CD4-positive, alpha-beta T cell treated with Interleukin-4 for 4 hours (primary cell): ENCODE data around the gene MAN1C1.
A peak's percentile ranks its signal among the peaks of the same experiment; 100 is the strongest.

Source experiments
- DNase-seq: peaks from one replicate; pipeline ENCODE4 v3.0.0-alpha.2; 2020

MAN1C1 gene

GRCh38 chr1:25614501-25615171, 2.0 kb upstream of the MAN1C1 start:
- no peak for DNase-seq

DNA sequence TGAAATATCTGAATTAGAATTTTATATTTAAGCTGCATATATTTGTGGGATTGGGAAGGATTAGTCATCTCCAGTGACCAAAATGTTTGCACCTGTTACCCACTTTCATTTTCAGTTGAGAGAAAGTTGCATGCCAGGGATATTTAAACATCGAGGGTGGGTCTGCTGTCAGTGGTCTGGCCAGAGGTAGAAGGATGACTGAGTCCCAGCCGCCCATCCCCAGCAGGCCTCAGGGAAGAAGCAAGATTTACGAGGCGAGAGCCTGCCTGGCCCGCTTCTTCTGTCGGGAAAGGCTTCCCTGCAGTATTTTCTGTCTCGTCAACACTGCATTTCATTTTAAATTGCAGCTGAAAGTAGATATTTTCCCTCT, 1.4 kb upstream of the MAN1C1 start:
- DNase-seq: no peak

DNA sequence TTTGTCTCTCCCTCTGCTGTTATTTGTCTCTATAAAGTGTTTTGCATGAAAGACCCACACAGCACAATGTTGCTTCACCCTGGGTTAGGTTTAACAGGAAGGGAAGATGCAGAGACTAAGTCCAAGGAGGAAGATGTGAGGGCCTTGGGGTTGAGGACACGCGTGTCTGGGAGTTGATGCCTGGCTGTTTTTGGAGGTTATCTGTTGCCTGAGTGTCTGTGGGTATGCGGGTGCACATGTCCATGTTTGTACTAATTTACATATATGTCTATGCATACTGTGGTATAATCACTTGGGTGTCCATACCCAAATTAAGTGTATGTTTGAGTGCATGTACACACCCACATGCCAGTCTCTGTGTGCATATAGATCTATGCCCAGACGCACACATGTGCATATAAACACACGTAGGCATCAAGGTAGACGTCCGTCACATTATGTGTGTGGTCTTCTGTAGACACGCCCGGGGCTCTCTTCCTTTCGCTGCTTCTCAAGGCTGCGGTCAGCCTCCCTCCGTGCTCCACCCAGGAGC, 962 bp upstream of the MAN1C1 start:
- DNase-seq: no peak

DNA sequence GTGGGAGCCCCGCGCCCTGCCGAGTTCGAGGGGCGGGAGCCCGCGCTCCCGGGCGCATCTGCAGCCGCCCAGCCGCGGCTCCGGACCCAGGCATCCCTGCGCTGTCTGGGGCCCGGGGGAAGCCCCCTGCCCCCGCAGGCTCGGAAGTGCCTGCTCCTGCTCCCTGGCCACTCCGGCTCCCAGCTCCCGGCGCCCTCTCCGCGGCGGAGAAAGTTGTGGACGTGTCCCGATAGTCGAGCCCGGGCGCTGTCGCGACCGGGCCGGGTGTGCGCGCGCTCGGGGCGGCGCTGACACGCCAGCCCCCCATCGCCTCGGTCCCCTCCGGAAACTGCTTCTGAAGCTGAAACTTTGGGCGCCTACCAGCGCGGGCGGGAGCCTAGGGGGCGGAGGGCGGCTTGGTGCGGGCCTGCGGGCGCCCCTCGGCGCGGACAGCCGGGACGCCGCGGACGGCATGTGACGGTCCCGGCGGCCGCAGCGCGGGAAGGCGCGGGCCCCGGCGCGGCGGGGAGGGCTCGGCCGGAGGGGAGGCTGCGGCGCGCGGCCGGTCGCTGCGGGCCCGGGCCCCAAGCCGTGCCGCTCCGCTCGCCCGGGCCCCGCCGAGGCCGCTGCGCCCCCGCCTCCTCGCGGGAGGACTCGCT, 515 bp downstream of the MAN1C1 start:
- DNase-seq: no peak

DNA sequence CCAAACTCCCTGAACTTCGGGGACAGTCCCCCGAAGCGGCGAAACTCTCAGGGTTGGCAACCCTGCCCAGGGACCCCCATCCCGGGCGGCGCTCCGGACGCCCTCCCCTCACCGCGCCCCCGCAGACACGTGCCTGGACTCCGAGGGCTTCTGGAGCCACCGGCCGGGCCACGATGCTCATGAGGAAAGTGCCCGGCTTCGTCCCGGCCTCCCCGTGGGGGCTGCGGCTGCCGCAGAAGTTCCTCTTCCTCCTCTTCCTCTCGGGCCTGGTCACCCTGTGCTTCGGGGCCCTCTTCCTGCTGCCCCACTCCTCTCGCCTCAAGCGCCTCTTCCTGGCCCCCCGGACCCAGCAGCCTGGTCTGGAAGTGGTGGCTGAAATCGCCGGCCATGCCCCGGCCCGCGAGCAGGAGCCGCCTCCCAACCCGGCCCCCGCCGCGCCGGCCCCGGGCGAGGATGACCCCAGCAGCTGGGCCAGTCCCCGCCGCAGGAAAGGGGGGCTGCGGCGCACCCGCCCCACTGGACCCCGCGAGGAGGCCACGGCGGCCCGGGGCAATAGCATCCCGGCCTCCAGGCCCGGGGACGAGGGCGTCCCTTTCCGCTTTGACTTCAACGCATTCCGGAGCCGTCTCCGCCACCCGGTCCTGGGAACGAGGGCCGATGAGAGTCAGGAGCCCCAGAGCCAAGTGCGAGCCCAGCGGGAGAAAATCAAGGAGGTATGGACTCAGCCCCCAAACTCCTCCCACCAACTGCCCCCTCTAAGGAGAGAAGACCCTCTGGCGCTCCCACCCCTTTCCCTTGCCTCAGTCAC, 1.2 kb downstream of the MAN1C1 start:
- DNase-seq: no peak

DNA sequence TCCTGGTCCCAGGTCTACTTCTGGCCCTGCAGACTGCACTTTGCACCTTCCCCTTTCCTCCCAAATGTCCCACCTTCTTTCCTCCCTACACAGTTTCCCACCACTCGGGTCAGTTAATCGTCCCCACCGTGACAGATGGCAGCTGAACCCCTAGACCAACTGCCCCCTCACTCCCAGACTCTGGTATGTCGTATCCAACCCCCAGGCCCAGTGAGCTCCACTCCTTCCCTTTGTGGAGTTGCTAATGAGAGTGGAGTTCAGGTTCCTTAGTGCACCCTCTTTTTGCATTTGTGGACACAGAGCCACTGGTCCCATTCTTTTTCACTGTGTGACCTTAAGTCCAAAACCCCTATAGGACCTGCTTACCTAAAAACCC, 1.8 kb downstream of the MAN1C1 start:
- DNase-seq: no peak

DNA sequence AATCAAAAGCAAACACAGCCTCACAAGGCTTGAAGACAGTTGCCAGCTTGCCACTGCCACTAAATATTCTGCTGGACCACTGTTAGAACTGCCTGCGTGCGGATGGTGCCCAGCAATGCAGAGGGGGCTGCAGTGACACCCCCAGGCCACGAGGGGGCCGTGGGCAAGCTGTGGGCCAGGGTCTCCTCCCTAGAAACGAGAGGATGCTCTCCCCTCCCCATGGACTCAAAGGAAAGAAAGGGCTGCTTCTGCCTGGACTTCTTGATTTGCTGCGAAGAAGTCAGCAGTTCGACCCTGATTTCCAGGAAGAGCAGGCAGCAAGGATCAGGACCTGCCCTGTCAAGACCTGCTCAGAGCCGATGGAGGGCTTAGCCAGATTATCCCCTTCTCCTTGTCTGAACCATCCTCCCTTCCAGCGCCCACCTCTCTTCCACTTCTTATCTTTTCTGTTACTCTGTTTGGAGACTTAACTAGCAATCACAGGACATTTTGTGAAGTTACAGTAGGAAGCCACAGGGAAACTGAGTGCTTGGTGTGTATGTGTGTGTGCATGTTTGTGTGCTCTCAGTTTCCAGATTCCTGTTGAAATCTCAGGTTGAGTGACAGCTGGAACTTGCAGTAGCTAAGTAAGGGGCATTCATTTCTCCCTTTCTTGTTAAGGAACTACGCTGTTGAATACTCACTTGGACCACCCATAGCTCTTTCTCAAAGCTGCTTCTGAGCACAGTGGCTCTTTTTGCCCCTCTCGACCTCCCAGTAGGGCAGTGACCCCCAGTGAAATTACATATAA, 2.7 kb downstream of the MAN1C1 start:
- peak; percentile 44 for DNase-seq

GRCh38 chr1:25620211-25620610, 3.6 kb downstream of the MAN1C1 start:
- DNase-seq: no peak

DNA sequence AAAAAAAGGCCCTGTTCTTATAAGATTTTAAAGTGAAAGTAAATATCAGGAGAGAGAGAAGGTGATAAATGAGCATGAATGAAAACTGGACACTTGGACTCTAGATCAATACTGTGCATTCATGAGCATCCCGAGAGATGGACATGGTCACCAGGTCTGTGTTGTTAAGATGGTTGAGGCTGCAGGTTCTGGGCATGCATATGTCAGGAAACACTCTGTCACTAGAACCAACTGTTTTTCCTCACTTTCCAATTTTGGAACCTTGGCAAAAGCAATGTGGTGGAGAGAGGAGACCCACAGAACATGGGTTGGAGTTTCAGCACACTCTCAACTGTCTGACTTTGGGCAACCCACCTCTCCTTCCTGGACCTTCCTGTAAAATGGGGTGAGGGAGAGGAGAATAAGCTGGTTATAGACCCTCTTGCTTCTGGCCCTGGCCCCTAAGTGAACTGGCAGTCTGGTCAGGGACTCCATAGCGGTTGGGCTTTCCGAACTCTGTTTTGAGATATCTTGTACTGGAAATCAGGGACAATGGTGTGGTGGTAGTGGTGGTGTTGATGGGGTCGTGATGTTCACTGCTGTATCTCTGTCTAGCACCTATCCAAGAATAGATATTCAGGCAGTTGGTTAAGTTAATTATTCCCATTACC, 4.2 kb downstream of the MAN1C1 start:
- no peak for DNase-seq

- no peak for DNase-seq
These were observed 5.3 kb downstream of the MAN1C1 start for GRCh38 chr1:25621876-25622275.

- peak; percentile 41 for DNase-seq
These were observed 5.9 kb downstream of the MAN1C1 start for GRCh38 chr1:25622531-25622930.

DNA sequence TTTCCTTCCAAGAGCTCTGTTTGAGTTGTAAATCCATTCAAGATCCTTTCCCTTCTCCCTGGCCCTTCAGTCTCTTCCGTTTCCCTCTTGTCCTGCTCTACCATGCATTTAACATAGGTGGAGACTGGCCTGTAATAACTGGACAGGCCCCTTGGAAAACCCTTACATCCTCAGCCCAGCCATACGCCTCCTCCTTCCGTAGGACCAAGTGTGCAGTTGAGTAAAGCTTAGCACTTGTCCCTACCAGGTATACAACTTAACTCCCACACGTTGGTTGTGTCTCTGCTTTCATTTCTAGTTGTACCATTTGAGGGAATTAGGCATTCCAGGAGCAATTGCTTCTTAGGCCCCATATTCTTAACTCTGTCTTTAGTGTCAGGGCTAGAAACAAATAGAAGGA, 6.4 kb downstream of the MAN1C1 start:
- DNase-seq: no peak

- DNase-seq: no peak
These were observed 7.1 kb downstream of the MAN1C1 start for GRCh38 chr1:25623731-25624130.

- DNase-seq: no peak
These were observed 7.6 kb downstream of the MAN1C1 start for GRCh38 chr1:25624156-25624555.

DNA sequence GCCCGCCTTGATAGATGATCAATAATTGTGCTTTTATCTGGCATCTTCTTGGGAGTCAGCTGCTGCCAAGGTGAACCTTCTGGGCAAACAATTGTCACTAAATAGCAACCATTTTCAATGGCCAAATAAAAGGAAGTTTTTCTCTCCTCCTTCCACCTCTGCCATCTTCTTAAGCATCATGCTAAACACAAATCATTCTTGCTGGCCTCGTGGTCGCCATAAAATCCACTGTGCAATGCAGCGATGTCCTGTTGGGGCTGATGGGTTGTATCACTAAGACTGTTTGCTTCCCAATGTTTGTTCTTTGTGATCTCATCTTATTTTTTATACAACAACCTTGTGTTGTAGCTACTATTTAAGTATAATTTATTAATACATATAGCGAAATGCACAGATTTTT, 8.0 kb downstream of the MAN1C1 start:
- no peak for DNase-seq

- DNase-seq: no peak
These were observed 9.4 kb downstream of the MAN1C1 start for GRCh38 chr1:25626018-25626417.

GRCh38 chr1:25628741-25629421, 12.3 kb downstream of the MAN1C1 start:
- DNase-seq: no peak

DNA sequence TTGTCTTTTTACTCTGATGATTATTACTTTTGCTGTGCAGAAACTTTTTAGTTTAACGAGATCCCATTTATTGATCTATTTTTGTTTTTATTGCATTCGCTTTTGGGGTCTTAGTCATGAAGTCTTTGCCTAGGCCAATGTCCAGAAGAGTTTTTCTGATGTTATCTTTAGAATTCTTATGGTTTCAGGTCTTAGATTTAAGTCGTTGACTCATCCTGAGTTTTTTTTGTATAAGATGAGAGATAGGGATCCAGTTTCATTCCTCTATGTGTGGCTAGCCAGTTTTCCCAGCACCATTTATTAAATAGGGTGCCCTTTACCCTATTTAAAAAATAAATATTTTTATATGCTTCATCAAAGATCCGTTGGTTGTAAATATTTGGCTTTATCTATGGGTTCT, 13.2 kb downstream of the MAN1C1 start:
- DNase-seq: no peak

DNA sequence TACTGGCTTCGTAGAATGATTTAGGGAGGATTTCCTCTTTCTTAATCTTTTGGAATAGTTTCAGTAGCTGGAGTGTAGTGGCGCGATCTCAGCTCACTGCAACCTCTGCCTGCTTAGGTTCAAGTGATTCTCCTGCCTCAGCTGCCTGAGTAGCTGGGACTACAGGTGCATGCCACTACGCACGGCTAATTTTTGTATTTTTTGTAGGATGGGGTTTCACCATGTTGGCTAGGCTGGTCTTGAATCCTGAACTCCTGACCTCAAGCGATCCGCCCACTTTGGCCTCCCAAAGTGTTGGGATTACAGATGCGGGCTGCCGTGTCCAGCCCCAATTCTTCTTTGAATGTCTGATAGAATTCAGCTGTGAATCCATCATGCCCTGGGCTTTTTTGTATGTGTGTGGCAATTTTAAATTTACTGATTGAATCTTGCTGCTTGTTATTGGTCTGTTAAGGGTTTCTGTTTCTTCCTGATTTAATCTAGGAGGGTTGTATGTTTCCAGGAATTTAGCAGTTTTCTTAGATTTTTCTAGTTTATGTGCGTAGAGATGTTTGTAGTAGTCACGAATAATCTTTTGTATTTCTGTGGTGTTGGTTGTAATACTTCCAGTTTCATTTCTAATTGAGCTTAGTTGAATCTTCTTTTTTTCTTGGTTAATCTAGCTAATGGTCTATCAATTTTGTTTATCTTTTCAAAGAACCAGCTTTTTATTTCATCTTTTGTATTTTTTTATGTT, 15.3 kb downstream of the MAN1C1 start:
- no peak for DNase-seq

GRCh38 chr1:25634066-25634465, 17.5 kb downstream of the MAN1C1 start:
- DNase-seq: no peak

DNA sequence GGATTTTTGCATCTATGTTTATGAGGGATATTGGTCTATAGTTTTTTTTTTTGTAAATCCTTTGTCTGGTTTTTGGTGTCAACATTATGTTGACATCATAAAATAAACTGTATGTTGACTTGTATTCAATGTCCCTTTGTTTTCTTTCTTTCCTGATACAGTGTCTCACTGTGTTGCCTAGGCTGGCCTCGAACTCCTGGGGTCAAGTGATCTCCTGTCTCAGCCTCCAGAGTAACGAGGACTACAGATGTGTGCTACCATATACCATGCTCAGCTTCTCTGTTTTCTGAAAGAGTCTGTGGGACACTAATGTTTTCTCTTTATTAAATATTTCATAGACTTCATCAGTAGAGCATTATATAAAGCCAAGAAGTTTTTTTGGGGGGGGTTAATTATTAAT, 18.3 kb downstream of the MAN1C1 start:
- DNase-seq: no peak
